Fibroblast of lung (primary cell): ENCODE results near the gene INF2.

Source experiments
- CTCF ChIP-seq, 2 donors: IDR thresholded peaks in 1 of 2; conservative IDR thresholded peaks in 1 of 2; 1 replicate in 1 of 2; 2 replicates in 1 of 2; pipeline ENCODE4 v1.5.1; 2011 to 2012; ENCODE audit warnings: low read length in 2 of 2, control low read depth in 1 of 2, inconsistent platforms in 1 of 2, low read depth in 1 of 2, mild to moderate bottlenecking in 1 of 2
- EZH2 ChIP-seq: IDR thresholded peaks from 2 replicates; pipeline ENCODE4 v1.5.1; 2012; ENCODE audit warnings: low read length, control low read depth, mild to moderate bottlenecking; ENCODE audit errors: missing control alignments

GRCh38 chr14:104749111-104749649, 59.8 kb downstream of the INF2 start:
- TF ChIP-seq CTCF (conservative IDR thresholded peaks at IDR 0.05 in 1 of 2, IDR thresholded peaks at IDR 0.05 in 1 of 2; ENCODE audit: low read depth in 1 of 2, low read length in 2 of 2) (no peak), EZH2 (no peak)
